ENCODE data around the gene PRR20G. TPM values are rescaled to one million over a fixed set of nuclear protein-coding genes. Genes with fewer than 3 reads are reported as not detected.

The PRR20G gene
- total and polyA plus RNA-seq, 2 of the 8 experiments (the other 6 are each of a cell fraction or from before 2014, with no cell fraction given), result 0.24 TPM; not detected in 1

DNA sequence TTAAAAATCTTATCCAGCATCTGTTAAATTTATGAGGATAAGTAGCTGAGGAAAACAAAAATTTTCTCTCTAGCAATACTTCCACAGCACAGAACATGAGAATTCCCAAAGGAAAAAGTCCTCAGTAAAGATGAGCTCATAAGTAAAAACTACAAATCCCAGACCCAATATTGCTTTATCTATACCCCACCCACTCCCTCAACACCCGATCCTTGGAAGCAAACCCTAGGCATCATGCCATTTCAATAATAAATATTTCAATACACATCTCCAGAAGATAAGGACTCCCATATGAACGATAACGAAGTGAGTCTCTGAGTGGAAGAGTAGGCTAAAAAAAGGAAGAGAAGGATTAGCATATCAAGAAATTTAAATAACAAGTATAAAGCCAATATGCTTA lies 8.3 kb upstream of the PRR20G start:
- Histone ChIP-seq H3K4me2 (ENCODE audit: insufficient read depth in 1 of 2, low read depth in 2 of 2, low read length in 2 of 2) (no peak overlapping the region), H3K4ac (replicated peaks; ENCODE audit: insufficient read length, low read depth, low read length) (no peak overlapping the region), H3K23me2 (ENCODE audit: low read depth, low read length) (no peaks in the 10 kb centered on the region), H3K4me1 (replicated peaks in 1 of 4; ENCODE audit: control insufficient read depth in 3 of 4, insufficient read depth in 4 of 4, low read length in 3 of 4) (no peaks in the 10 kb centered on the region), H3K23ac (ENCODE audit: insufficient read length) (no peak overlapping the region), H2AK5ac (ENCODE audit: low read depth, low read length) (no peak overlapping the region), H3K9ac (replicated peaks in 1 of 4; ENCODE audit: extremely low read depth in 1 of 4, low read depth in 3 of 4, low read length in 3 of 4) (no peak overlapping the region), H3K18ac (ENCODE audit: extremely low read depth, low read length) (no peak overlapping the region), H4K20me1 (replicated peaks in 1 of 2; ENCODE audit: control insufficient read depth in 1 of 2, insufficient read depth in 2 of 2, low read length in 2 of 2) (no peaks in the 10 kb centered on the region), H3K79me2 (ENCODE audit: control insufficient read depth in 1 of 2, insufficient read depth in 2 of 2, low read length in 2 of 2) (no peaks in the 10 kb centered on the region), H2AFZ (ENCODE audit: low read length) (no peak overlapping the region), H4K91ac (replicated peaks; ENCODE audit: insufficient read length, low read length) (no peak overlapping the region), H2BK15ac (ENCODE audit: low read length) (no peak overlapping the region), H3K79me1 (ENCODE audit: low read depth, low read length) (no peaks in the 10 kb centered on the region), H3K14ac (ENCODE audit: insufficient read length) (no peak overlapping the region), H3K9me3 (ENCODE audit: insufficient read depth in 2 of 2, low read depth in 1 of 2, low read length in 1 of 2) (peaks cover 3% of the 10 kb centered on the region in 2 experiments; a peak in 1 of 4 replicates), H3K27me3 (replicated peaks in 1 of 4; ENCODE audit: control insufficient read depth in 3 of 4, extremely low read depth in 1 of 4, insufficient read depth in 3 of 4, low read length in 3 of 4) (no peaks in the 10 kb centered on the region), H3K36me3 (ENCODE audit: control insufficient read depth in 2 of 4, insufficient read depth in 4 of 4, low read length in 3 of 4) (no peaks in the 10 kb centered on the region), H4K5ac (ENCODE audit: insufficient read length, low read depth, low read length) (no peak overlapping the region), H2BK120ac (replicated peaks; ENCODE audit: low read depth, low read length) (no peak overlapping the region), H4K8ac (ENCODE audit: extremely low read depth, insufficient read depth, low read length) (no peak overlapping the region), H3K27ac (ENCODE audit: low read depth, low read length) (no peak overlapping the region), H2BK5ac (ENCODE audit: low read depth, low read length) (no peak overlapping the region), H2BK20ac (ENCODE audit: low read length) (no peak overlapping the region), H3K4me3 (ENCODE audit: extremely low read depth in 1 of 4, insufficient read depth in 2 of 4, low read depth in 3 of 4, low read length in 4 of 4) (no peak overlapping the region), H3K56ac (replicated peaks; ENCODE audit: insufficient read length, low read depth, low read length) (no peak overlapping the region), H2BK12ac (ENCODE audit: low read depth, low read length) (no peak overlapping the region)
- CTCF ChIA-PET (ENCODE audit: partially characterized antibody), result interaction anchor here (0.7 to 2.4 kb wide), 3 partner anchors 8 to 134 kb away, joined by 3 to 10 read pairs (median 5); partner anchors contain the start of gene PRR20G
- POLR2A ChIA-PET (ENCODE audit: partially characterized antibody), result no interaction called here
- 82% methylated on average over 3 of the region's 3 CpGs; no CpG with 5 or more reads in 1 of the 2 experiments for WGBS, 2 experiments (ENCODE audit: extremely low coverage in 1 of 2, insufficient coverage in 1 of 2, insufficient read length in 1 of 2, insufficient replicate concordance in 2 of 2, low coverage in 1 of 2, low lambda C conversion rate in 2 of 2, missing lambda C conversion rate in 1 of 2)
- TF ChIP-seq SAP30 (IDR thresholded peaks at IDR 0.05; ENCODE audit: insufficient read depth, insufficient replicate concordance, low read length), result no peak
- TF ChIP-seq TAF7 (optimal IDR thresholded peaks at IDR 0.05; ENCODE audit: borderline replicate concordance, low read depth, low read length), result no peak
- TF ChIP-seq, protein P1, sequence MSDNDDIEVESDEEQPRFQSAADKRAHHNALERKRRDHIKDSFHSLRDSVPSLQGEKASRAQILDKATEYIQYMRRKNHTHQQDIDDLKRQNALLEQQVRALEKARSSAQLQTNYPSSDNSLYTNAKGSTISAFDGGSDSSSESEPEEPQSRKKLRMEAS (IDR thresholded peaks at IDR 0.05), result no peak
- DNase-seq (ENCODE audit: low read depth in 1 of 2, low spot score in 2 of 2) (no peak), FAIRE-seq (no peak)
